Measurements from ENCODE around the gene DKKL1. TPM values are rescaled to one million over a fixed set of nuclear protein-coding genes. Genes with fewer than 3 reads are reported as not detected.
"Not testable (repeated sequence)": the region's sequence is repeated elsewhere in the genome, so short reads cannot be mapped to it uniquely, and the experiment has no call there.

The DKKL1 gene
- total and polyA plus RNA-seq, 2 experiments from 2014 or later = 2.2 to 6.0 TPM

- Histone ChIP-seq H3K79me2 (no peaks in the 10 kb centered on the region), H3K36me3 (replicated peaks; ENCODE audit: insufficient read depth, low read depth) (no peaks in the 10 kb centered on the region), H3K9me2 (replicated peaks; ENCODE audit: insufficient read depth) (no peaks in the 10 kb centered on the region)
Measured at GRCh38 chr19:49371184-49371583, 7.5 kb downstream of the DKKL1 start.

GRCh38 chr19:49373174-49373573, 9.5 kb downstream of the DKKL1 start:
- not testable (repeated sequence) for H3K79me2 ChIP-seq; H3K9me3 ChIP-seq (ENCODE audit: low read depth); H3K27ac ChIP-seq; H2AFZ ChIP-seq; H3K9me2 ChIP-seq (replicated peaks; ENCODE audit: insufficient read depth); H4K20me1 ChIP-seq (ENCODE audit: insufficient read depth, poor library complexity, severe bottlenecking); H3K27me3 ChIP-seq; H3K4me2 ChIP-seq; H3K4me1 ChIP-seq (ENCODE audit: insufficient read depth); H3K4me3 ChIP-seq; H3K36me3 ChIP-seq (replicated peaks; ENCODE audit: insufficient read depth, low read depth); DNase-seq (ENCODE audit: low spot score)
- 95% methylated on average over 3 of the region's 3 CpGs for WGBS (ENCODE audit: low lambda C conversion rate, missing lambda C conversion rate)

More at GRCh38 chr19:49371184-49371583, 7.5 kb downstream of the DKKL1 start:
- H3K27ac ChIP-seq = no peak overlapping the region
- DNase-seq (ENCODE audit: low spot score) = no peak
- no peak overlapping the region for H2AFZ ChIP-seq
- no peak overlapping the region for H3K4me3 ChIP-seq
- H3K4me2 ChIP-seq = no peak overlapping the region
- no peaks in the 10 kb centered on the region for H3K27me3 ChIP-seq
- no peaks in the 10 kb centered on the region for H3K9me3 ChIP-seq (ENCODE audit: low read depth)
- TF ChIP-seq EZH2 (IDR thresholded peaks at IDR 0.05; ENCODE audit: borderline replicate concordance) (no peak), CTCF (IDR thresholded peaks at IDR 0.05; ENCODE audit: poor library complexity) (no peak), EZH2phosphoT487 (IDR thresholded peaks at IDR 0.05; ENCODE audit: low read depth, severe bottlenecking, unreplicated experiment) (no peak)
- no peaks in the 10 kb centered on the region for H3K4me1 ChIP-seq (ENCODE audit: insufficient read depth)
- H4K20me1 ChIP-seq (ENCODE audit: insufficient read depth, poor library complexity, severe bottlenecking) = no peaks in the 10 kb centered on the region
- WGBS (ENCODE audit: low lambda C conversion rate, missing lambda C conversion rate) = 92% methylated on average over 3 of the region's 3 CpGs

- Histone ChIP-seq H3K4me1 (ENCODE audit: insufficient read depth) (no peaks in the 10 kb centered on the region), H3K4me3 (no peak overlapping the region), H3K9me3 (ENCODE audit: low read depth) (no peaks in the 10 kb centered on the region), H3K36me3 (replicated peaks; ENCODE audit: insufficient read depth, low read depth) (no peaks in the 10 kb centered on the region), H3K27me3 (no peaks in the 10 kb centered on the region), H3K79me2 (no peaks in the 10 kb centered on the region), H3K27ac (no peak overlapping the region), H2AFZ (no peak overlapping the region), H4K20me1 (ENCODE audit: insufficient read depth, poor library complexity, severe bottlenecking) (no peaks in the 10 kb centered on the region), H3K9me2 (replicated peaks; ENCODE audit: insufficient read depth) (no peaks in the 10 kb centered on the region), H3K4me2 (no peak overlapping the region)
- 93% methylated on average over 16 of the region's 16 CpGs for WGBS (ENCODE audit: low lambda C conversion rate, missing lambda C conversion rate)
- TF ChIP-seq CTCF (IDR thresholded peaks at IDR 0.05; ENCODE audit: poor library complexity) = no peak
- TF ChIP-seq EZH2phosphoT487 (IDR thresholded peaks at IDR 0.05; ENCODE audit: low read depth, severe bottlenecking, unreplicated experiment) = no peak
- TF ChIP-seq EZH2 (IDR thresholded peaks at IDR 0.05; ENCODE audit: borderline replicate concordance) = no peak
- DNase-seq (ENCODE audit: low spot score) = no peak
Measured at GRCh38 chr19:49374665-49375434, 11.2 kb downstream of the DKKL1 start.

GRCh38 chr19:49378512-49378911, 14.8 kb downstream of the DKKL1 start:
- no peak for DNase-seq (ENCODE audit: low spot score)
- Histone ChIP-seq H3K4me2 (no peak overlapping the region), H3K4me3 (no peak overlapping the region), H3K36me3 (replicated peaks; ENCODE audit: insufficient read depth, low read depth) (no peaks in the 10 kb centered on the region), H4K20me1 (ENCODE audit: insufficient read depth, poor library complexity, severe bottlenecking) (no peaks in the 10 kb centered on the region), H2AFZ (no peak overlapping the region), H3K27me3 (no peaks in the 10 kb centered on the region), H3K27ac (no peak overlapping the region), H3K9me3 (ENCODE audit: low read depth) (no peaks in the 10 kb centered on the region), H3K4me1 (ENCODE audit: insufficient read depth) (no peaks in the 10 kb centered on the region), H3K79me2 (no peaks in the 10 kb centered on the region), H3K9me2 (replicated peaks; ENCODE audit: insufficient read depth) (no peaks in the 10 kb centered on the region)
- WGBS (ENCODE audit: low lambda C conversion rate, missing lambda C conversion rate) = 87% methylated on average over 3 of the region's 3 CpGs
- TF ChIP-seq CTCF (IDR thresholded peaks at IDR 0.05; ENCODE audit: poor library complexity) (no peak), EZH2 (IDR thresholded peaks at IDR 0.05; ENCODE audit: borderline replicate concordance) (no peak), EZH2phosphoT487 (IDR thresholded peaks at IDR 0.05; ENCODE audit: low read depth, severe bottlenecking, unreplicated experiment) (no peak)
